GM18520 (cell line): ENCODE data around the gene EYS.
A peak's percentile ranks its signal among the peaks of the same experiment; 100 is the strongest.

ENCODE experiments used
- ATAC-seq: cut with Tn5 transposase; IDR thresholded peaks from one replicate; pipeline ENCODE4 v1.9.1; 2021; ENCODE audit not compliant: unreplicated experiment

EYS gene

GRCh38 chr6:64383277-64383676 lies 1323.7 kb downstream of the EYS start:
- ATAC-seq: no peak

- no peak for ATAC-seq
These were observed 1330.6 kb downstream of the EYS start for GRCh38 chr6:64376394-64376793.

DNA sequence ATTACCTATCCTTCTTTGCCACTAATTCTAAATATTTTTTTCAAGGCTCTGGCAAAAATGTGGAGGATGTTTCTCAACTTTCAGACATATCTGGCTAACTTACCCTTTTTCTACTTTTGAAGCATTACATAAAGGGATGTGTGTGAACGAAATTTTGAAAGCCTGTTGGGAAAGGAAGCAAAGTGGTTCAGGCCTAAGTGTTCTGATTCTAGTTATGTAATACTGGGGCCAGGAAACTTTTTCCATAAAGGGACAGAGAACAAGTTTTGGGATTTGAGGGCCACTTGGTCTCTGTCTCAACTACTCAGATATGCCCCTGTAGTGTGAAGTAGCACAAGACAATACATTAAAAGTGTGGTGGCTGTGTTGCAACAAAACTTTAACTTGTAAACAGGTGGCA lies 1349.6 kb downstream of the EYS start:
- ATAC-seq: no peak

DNA sequence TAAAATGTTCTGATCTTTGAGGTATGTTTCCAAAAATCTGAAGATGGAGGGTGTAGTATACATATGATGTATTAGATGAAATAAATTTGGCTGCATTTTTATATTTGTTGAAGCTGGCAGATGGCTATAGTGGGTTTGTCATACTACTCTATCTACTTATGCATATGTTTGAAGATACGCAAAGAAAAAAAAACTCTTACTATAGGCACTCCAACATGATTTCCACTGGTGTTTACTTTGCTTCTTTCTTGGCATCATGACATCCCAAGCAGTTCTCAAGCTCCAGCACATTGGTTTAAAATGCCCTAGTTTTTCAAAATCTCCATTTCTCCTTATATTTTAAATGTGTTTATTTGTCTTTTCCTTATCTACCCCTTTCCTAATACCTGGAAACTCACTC lies 1359.6 kb downstream of the EYS start:
- ATAC-seq: no peak

- ATAC-seq: no peak
These were observed 1371.8 kb downstream of the EYS start for GRCh38 chr6:64335195-64335594.

- no peak for ATAC-seq
These were observed 1372.4 kb downstream of the EYS start for GRCh38 chr6:64334636-64335035.

DNA sequence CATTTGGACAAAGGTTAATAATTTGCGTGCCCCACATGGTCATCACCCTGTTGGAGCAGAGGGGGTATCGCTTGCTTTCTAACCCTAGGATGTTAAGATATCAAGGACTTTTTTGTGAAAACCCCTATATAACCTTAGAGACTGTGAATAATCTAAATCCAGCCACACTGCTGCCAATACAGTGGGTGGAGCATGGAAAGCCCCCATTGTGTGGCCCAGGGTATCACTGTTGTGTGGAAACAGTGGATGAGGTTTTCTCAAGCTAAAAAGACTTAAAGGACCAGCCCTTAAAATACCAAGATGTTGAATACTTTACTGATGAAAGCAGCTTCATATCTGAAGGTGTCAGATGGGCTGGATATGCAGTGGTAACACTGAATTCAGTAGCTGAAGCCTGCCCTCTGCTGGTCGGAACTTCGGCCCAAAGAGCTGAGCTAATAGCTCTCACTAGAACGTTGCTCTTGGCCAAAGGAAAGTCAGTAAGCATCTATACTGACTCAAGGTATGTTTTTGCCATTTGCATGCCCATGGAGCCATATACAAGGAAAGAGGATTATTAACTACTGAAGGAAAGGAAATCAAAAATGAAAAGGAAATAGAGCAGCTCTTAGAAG lies 1376.2 kb downstream of the EYS start:
- no peak for ATAC-seq

DNA sequence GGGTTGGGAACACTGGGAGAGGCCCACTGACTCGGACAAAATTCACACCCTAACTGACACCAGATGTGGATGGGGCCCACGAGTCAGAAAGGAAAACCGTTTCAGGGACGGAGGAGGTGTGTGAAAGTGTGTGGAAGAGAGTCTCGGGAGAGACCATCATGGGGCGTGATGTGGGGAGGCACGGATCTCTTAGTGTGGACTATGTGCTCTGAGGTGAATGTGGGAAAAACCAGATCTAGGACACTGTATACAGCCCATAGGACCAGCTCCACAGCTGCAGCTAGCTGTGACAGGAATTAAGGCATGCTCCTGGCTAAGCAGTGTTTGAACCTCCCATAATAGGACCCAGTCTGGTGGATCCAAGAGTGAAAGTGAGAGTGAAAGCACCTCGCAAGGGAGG lies 1380.1 kb downstream of the EYS start:
- no peak for ATAC-seq

- ATAC-seq: no peak
These were observed 1381.9 kb downstream of the EYS start for GRCh38 chr6:64325093-64325492.

DNA sequence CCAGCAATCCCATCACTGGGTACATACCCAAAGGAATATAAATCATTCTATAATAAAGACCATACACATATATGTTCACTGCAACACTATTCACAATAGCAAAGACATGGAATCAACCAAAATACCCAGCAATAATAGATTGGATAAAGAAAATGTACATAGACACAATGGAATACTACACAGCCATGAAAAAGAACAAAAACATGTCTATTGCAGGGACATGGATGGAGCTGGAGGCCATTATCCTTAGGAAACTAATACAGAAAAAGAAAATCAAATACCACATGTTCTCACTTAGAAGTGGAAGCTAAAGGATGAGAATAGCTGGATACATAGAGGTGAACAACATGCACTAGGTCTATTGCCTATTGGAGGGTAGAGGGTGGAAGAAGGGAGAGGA lies 1396.8 kb downstream of the EYS start:
- ATAC-seq: no peak

DNA sequence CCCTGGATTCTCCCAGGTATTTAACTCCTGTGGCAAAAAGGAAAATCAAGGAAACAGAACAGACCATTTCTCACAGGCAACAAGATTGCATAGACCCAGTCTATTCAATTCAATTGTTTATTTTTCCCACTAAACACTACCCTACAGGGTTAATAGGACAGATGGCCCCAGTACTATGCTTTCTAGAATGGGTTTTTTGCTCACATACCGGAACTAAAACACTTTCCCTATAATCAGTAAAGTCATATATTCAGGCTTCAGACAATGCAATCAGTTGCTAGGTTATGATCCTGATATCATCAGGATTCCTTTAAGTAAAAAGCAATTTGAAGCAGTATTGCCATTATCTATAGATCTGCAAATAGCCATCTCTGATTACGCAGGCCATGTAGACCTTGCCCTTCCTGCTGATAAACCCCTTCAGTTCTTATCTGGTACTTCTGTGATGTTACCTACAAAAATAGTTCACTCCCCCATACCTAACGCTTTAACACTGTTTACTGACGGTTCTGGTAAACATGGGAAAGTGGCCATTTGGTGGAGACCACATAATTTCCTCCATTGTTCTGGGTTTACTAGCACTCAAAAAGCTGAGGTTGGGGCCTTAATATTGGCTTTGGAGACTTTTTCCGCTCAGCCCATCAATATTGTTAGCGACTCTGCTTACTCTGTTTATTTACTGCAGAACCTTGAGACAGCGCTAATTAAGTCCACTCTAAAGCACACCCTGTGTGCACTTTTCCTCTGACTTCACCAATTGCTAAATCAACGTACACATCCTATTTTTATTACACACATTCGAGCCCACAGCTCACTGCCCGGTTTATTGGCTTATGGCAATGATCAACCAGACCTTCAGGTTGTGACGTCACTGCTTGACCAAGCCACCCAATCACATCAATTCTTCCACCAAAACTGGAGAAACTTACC lies 1405.5 kb downstream of the EYS start:
- no peak for ATAC-seq

DNA sequence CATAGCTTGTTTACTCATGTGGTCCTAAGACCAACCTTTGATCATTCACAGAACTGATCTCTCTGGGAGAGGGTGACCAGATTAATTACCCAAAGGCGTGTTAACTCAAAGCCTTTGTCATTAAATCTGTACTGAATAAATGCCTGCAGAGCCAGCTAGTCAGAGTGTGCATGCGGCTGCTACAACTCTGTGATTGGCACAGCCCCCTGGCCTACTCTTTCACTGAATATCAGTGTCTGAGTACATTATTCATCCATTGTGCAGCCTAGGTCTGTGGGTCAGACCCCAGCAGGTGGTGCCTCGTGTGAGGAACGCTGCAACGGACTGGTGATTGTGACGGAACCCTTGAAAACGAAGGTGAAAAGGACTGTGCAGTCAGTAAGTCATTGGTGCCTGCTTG lies 1407.8 kb downstream of the EYS start:
- no peak for ATAC-seq

DNA sequence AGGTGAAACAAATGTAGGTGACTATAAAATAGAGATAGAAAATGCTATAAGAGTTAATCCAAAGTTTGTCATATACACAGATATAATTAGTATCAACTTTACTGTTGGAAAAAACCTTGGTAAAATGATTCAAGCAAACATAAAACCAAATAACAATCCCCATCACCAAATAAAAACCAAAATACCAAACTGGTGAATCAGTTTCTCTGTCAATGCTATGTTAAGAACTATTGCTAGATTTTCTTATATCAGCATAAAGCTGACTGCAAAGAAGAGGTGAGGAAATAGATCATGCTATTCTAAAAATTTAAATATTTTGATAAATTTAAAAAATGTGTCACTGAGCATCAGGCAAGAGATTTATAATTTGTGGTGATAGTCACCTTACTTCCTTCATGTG lies 1413.0 kb downstream of the EYS start:
- no peak for ATAC-seq

DNA sequence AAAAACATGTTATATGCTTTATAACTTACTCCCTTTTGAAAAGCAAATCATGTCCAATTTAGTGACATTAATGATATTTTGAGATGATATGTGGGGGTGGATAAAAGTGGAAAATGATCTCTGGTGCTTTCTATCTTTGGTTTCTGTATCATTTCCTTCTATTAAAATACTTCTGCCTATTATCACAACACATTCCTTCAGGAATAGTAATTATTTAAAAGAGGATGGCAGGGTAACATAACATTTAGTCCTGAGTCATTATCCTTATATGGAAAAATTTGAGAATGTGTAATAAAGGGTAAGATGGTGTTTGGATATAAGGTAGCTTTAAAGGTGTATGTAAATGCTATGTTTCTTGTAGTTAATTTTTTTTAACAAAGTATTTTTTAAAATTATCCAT lies 1413.7 kb downstream of the EYS start:
- no peak for ATAC-seq

DNA sequence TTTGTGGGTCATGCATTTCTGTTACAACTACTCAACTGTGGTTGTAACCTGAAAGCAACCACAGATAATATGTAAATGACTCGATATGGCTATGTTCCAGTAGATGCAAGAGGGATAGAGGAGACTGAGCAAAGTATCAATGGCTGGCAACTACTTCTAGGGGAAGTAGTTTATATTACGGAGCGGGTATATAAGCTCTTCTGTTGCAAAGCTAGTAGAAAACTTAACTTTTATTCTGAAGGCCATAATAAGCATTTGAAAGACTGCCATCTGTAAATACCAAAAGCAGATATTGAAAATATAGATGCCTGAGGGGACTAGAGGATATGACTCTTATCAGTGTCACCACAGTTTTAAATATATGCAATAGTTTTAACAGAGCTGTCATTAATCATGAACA lies 1416.2 kb downstream of the EYS start:
- no peak for ATAC-seq

- no peak for ATAC-seq
These were observed 1417.1 kb downstream of the EYS start for GRCh38 chr6:64289931-64290330.

DNA sequence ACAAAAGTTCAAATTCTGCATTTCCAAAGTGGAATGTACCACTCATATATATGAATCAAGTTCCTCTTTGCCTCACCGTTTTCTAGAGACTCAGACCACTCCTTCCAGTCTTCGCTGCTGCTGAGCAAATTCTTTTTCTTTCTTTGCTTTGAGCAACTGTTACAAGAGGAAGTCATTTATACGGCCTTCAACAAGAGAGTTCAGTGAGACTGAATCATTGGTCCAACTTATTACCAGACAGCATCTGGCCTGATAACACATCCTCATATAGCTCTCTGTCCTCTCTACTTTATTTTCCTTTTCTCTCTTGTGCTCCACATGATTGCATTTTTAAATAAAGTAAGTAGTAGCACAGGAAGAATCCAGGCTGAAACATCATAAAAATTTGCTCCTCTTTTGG lies 1418.7 kb downstream of the EYS start:
- no peak for ATAC-seq

DNA sequence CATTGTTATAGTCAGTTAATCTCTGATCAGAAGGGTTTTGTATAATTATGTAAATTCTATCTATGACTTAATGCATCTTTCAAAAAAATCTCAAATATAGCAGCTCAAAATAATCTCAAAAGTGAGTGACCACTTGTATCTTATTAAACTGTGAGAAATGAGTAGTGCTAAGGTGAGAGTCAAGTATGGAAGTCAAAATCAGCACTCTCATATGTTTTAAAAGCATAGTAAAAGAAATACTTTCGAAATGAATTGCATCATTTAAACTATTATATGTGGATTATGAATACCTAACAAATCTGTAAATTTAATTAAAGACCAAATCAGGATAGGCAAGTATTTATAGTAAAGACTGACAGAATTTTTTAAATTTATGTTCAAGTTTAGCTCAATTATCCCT lies 1425.9 kb downstream of the EYS start:
- ATAC-seq: no peak

GRCh38 chr6:64280569-64280968 lies 1426.5 kb downstream of the EYS start:
- no peak for ATAC-seq

DNA sequence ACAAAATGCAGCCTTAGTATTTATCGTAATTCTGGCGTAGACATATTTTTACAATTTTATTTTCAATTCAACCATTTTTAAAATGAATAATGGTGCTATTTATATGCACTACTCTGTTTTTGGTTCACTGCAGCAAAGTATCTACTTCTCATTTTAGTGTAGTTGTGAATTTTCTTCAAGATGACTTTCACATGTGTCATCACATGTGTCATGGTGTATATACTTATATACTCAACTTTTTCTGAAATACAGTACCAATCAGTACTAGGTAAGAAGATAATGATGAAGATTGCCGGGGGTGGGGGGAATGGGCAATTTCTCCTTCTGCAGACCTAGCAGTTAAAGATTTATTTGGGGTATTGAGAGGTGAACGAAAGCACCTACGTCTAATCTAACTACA lies 1436.9 kb downstream of the EYS start:
- no peak for ATAC-seq

- ATAC-seq: peak; percentile 70
These were observed 1440.6 kb downstream of the EYS start for GRCh38 chr6:64266351-64266821.

DNA sequence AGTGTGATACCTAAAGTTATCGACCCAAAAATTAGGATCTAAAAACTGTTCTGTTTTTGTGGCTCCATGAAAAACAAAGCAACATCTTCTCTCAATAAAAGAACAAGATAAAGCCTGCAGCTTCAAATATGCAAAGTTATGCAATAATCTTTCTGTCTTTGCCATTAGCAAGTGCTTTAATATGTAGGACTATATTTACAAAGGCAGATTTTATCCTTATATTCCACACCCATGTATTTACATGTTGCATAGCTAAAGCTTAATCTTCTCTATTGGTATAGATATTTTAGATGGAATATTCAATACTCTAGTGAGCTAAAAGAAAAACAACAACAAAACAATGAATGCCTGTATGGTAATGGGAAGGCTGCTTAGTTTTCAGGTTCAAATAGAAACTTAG lies 1443.2 kb downstream of the EYS start:
- no peak for ATAC-seq
